ENCODE data around the gene CIROP.

CIROP gene

GRCh38 chr14:23051141-23052057 lies 53.4 kb downstream of the CIROP start:
- no peak for DNase-seq (ENCODE audit: low read depth)
